ENCODE data around the gene GNPAT.

The GNPAT gene

DNA sequence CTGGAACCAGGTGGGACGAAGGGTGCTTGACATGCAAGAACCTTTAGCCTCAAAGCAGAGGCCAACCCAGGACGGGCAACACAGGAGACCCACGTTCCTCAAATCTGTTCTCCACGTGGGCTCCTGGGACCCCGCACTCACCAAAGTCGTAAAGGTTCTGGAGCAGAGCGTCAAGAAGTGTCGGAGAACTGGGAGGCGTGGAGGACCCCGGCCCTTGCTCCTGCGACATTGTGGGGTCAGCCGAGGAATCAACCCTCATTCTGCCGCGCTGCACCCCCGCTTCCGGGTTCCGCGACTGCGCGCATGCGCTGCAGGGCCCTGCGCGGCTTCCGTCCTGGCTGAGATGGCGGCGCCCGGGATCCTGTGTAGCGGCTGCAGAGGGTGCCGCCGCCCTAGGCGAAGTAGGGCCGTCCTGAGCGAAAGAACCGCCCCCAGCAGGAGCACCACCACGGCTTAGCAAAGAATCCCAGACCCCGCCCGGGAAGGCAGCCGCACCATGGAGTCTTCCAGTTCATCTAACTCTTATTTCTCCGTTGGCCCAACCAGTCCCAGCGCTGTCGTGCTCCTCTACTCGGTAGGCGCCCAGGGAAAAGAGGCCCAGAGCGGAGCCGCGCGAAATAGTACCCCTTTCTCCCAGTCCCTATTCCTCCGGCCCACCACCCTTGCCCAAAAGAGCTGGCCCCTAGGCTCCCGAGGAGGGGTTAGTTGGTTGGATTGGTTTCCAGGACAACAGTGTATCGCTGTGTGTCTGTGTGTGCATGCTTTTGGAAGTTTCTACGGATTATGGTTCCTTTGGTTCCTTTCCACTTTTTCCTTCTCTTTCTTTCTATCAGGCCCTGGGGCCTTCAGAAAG is at the start of gene GNPAT:
GNPAT (plus strand) TSS at position 330 of the 853 bp plus-strand sequence; CDS start at position 497, 167 bp downstream.
- H3K4me3 ChIP-seq, result peak within 1 kb of the TSS; percentile 56 to 77 (median 69)
- H3K27ac ChIP-seq, result peak within 1 kb of the TSS; percentile 34 to 93 (median 89)

DNA sequence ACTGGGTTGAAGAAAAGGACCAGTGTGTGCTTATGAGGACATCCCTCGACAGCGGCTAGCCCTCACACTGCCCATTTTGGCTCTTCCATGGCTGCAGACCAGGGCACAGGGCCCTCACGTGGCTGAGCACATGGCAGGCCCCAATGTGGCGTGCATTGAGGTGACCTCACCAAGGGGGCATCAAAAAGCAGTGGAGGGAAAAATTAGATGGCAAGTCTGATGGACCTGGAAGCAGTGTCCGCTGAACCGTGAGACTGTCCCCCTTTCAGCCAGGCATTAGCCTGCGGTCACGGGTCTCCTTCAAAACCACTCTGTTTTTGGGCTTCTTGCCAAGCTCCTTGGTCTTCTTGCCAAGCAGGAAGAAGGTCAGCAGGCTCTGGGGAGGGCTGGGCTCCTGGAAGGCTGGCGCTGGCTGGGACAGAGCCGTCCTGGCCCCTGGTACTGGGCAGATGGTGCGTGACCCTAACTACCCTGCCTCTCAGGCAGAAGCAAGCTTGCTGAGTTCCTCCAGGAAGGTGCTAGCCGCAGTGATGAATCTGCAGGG is 48.3 kb upstream of the GNPAT start:
- no peak overlapping the region for H3K4me3 ChIP-seq

DNA sequence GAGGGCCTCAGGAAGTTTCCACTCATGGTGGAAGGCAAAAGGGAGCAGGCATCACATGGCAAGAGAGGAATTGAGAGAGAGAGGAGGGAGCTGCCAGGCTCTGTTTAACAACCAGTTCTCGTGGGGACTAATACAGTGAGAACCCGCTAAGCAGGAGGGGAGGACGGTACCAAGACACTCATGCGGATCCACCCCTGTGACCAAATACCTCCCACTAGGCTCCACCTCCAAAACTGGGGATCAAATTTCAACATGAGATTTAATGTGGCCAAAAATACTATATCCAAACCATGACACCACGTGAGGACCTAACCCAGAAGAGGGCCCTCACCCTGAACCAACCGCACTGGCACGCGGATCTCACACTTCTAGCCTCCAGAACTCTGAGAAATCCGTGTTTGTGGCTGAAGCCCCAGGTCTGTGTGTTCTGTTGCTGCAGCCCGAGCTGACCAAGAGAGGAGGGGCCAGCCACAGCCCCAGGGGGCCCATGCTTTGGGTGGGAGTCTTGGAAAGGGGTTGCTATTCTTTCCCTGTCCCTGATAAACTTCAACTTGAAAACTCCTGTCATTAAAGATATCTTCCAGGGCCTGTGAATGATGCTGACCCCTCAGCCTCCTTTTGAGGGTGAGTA is 47.2 kb upstream of the GNPAT start:
- H3K27ac ChIP-seq, result no peak overlapping the region
- no peak overlapping the region for H3K4me3 ChIP-seq

More for the DNA sequence above, 48.3 kb upstream of the GNPAT start:
- no peak overlapping the region for H3K27ac ChIP-seq

DNA sequence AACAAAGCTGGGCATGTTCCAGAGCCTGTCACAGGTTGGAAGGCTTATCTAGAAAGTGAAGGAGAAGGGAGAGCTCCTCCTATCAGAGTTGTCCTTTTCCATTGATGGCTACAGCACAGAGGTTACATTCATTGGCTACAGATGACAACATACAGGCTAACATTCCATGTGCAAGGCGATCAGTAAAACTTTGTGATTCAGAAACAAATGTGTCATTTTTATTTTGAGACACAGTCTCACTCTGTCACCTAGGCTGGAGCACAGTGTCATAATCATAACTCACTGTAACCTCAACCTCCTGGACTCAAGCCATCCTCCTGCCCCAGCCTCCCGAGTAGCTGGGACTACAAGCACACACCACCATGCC is 46.6 kb upstream of the GNPAT start:
- H3K4me3 ChIP-seq, result no peak overlapping the region
- no peak overlapping the region for H3K27ac ChIP-seq

GRCh38 chr1:231194843-231195516 is 46.0 kb upstream of the GNPAT start:
- Histone ChIP-seq H3K4me3 (no peak overlapping the region), H3K27ac (no peak overlapping the region)

DNA sequence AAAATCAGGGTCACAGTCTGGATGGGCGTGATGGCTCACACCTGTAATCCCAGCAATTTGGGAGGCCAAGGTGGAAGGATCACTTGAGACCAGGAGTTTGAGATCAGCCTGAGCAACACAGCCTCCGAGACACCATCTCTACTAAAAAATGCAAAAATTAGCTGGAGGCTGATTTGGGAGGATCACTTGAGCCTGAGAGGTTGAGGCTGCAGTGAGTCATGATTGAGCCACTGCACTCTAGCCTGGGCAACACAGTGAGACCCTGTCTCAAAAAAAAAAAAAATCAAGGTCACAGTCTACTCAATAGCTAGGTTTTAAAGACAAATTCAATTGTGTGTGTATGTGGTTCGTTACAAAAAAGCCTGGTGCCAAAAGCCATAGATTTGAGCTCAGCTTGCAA is 44.7 kb upstream of the GNPAT start:
- H3K27ac ChIP-seq, result no peak overlapping the region
- no peak overlapping the region for H3K4me3 ChIP-seq

- Histone ChIP-seq H3K4me3 (no peak overlapping the region), H3K27ac (no peak overlapping the region)
These were observed 44.3 kb upstream of the GNPAT start for GRCh38 chr1:231196728-231197127.

DNA sequence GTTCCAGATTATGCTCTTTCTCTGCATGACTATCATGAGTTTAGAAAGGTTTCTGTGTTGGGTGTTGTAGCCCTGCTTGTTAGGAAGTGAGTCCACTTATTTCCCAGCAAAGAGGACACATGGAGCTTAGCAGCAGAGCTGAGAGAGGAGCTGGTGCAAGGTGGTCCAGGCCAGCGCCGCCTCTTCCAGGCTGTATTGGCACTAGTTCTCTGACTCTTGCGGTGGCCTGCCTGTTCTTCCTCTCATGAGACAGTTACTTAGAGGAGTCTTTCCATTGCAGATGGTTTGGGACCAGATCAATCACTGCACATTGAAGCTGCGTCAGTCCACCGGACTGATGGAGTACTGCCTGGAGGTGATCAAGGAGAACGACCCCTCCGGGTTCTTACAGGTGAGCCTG is 41.1 kb upstream of the GNPAT start:
- no peak overlapping the region for H3K4me3 ChIP-seq
- H3K27ac ChIP-seq, result no peak overlapping the region

DNA sequence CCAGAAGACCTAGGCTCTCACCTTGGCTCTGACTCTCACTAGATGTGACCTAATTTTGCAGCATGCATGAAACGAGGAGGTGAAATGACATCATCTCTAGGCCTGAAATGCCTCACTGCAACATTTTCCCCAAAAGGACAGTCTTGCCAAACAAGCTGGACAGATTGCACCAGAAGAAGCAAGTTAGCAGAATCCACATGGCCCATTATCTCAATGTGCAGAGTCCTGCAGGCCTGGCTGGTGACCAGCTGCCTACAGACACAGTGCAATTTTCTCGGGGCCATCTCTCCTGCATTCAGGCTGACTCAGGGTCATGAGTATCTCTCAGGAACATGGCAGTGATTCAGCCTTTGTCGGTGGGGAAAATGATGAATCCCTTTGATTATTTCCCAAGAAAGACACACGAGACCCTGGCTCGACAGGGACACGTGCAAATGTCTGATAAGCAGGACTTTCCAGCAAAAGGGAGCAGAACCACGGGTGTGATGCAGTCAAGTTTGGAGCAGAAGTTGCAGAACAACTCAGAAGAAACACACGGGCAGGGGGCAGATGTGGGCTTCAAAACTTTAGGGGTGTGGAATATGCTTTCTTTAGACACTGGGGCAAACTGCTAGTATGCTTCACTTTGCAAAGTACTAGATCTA is 40.5 kb upstream of the GNPAT start:
- no peak overlapping the region for H3K27ac ChIP-seq
- H3K4me3 ChIP-seq, result no peak overlapping the region

DNA sequence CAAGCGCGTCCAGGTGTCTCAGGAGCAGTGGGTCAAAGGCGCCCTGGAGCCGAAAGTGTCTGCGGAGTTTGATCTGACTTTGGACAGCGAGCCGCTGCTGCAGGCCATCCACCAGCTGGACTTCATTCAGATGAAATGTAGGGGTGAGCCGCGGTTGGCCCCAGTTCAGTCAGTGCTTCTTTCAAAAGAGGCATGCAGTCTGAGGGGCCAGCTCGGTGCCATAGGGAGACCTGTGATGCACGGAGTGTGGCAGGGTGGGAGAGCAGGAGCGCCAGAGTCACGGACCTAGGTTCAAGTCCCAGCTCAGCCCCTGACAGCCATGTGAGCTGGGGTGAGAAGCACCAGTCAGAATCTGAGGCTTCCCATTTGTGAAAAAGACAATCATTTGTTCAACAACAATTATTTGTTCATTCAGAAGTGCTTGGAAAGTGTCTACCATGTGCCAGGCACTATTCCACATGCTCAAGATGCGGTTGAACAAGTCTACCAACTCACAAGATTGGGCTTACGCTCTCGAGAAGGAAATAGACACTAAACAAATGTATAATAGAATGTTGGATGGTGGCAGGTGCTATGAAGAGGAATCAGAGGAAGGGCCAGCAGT is 39.5 kb upstream of the GNPAT start:
- H3K27ac ChIP-seq, result no peak overlapping the region
- H3K4me3 ChIP-seq, result no peak overlapping the region

- Histone ChIP-seq H3K27ac (no peak overlapping the region), H3K4me3 (no peak overlapping the region)
These were observed 38.9 kb upstream of the GNPAT start for GRCh38 chr1:231201979-231202633.

- Histone ChIP-seq H3K27ac (no peak overlapping the region), H3K4me3 (no peak overlapping the region)
These were observed 37.6 kb upstream of the GNPAT start for GRCh38 chr1:231203259-231204057.

- no peak overlapping the region for H3K4me3 ChIP-seq
- H3K27ac ChIP-seq, result no peak overlapping the region
These were observed 34.2 kb upstream of the GNPAT start for GRCh38 chr1:231206856-231207255.

DNA sequence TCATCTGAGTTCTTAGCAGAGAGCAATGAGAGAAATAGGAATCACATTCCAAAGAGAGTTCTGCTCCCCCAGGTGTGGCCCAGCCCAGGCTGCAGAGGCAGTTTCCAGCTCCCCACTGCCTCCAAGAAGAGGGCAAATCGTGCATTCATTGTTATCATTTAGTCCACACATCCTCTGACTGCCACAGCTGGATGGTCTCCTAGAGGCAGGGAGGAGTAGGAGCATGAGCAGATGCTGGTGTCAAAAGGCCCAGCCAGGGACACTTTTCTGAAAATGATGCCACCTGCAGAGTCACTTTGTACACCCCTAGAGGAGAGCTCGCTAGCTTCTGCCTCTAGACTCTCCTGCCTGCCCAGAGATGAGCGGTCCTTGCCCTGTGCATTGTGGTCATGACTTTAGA is 33.6 kb upstream of the GNPAT start:
- Histone ChIP-seq H3K27ac (no peak overlapping the region), H3K4me3 (no peak overlapping the region)

- Histone ChIP-seq H3K27ac (no peak overlapping the region), H3K4me3 (no peak overlapping the region)
These were observed 32.0 kb upstream of the GNPAT start for GRCh38 chr1:231208980-231209379.

DNA sequence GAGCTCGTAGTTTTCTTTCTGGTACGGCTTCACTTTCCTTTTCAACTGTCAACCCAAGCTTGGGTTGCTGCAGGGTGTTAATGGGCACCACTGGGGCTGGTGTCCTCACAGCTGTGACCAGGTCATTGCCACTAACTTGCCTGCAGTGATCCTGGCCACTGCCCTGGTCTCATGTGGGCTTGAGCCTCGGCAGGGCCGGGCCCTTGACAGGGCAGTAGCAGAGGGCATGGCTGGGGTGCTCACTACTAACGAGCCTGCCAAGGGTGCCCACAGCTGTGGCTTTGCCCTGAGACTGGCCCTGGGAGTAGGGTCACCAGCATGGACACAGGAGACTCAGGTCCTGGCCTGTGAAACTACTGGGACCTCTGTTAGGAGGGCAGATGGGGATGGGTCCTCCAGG is 31.5 kb upstream of the GNPAT start:
- no peak overlapping the region for H3K4me3 ChIP-seq
- no peak overlapping the region for H3K27ac ChIP-seq

DNA sequence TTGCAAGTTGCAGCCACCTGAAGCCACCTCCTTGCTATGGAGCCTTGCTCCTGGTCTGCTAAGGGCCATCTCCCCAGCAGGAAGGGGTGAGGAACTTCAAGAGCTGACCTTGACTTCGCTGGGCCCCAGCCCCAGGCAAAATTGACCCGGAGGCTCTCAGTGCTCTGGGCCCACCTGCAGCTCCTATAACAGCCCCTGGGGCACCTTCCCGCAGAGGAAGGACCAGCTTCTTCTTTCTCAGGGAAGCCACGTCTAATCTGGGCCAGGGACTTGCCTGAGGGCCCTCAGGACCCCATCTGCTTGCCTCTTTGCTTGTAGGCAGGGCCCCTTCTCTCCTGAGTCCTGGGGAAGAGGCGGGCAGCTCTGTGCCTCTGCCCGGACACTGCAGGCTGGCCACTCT is 30.9 kb upstream of the GNPAT start:
- H3K4me3 ChIP-seq, result no peak overlapping the region
- H3K27ac ChIP-seq, result no peak overlapping the region

Measured in skin epidermis (tissue), 12 donors.